HG03066 (cell line): Measurements from ENCODE around the gene KCNMA1.
"Not testable (repeated sequence)": the region's sequence is repeated elsewhere in the genome, so short reads cannot be mapped to it uniquely, and the experiment has no call there.

Experiments
- ATAC-seq: cut with Tn5 transposase; IDR thresholded peaks from one replicate; pipeline ENCODE4 v1.9.1; 2021; ENCODE audit warnings: low read depth; ENCODE audit not compliant: unreplicated experiment

The KCNMA1 gene

DNA sequence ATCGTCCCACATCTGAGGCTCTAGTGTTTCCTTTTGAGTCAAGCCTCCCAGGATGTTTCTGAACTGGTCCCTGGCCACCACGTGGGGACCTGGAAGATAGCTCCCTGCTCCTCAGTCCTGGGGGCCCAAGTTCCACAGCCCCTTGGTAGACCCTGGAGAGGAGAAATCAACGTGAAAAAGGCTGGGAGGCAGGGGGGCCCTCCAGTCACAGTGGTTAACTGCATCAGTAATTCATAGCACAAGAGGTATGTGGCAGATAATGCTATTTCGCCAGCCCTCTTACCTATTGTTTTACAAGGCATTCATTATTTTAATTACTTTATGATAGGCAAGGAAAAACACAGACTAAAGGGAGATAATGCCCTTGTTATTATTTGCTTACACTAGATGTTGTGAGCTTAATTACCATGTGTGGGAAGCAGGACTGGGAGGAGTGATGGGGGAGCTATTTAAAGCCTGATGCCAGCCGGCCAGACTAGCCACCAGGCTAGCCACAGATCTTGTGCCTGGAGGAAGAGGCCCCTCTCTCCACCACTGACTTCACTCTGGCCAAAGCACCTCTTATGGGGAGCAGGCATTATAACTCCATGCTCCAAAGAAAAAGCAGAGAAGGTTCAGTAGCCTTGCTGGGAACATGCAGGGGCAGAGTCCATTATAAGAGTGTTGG, 230.7 kb downstream of the KCNMA1 start:
- no peak for ATAC-seq

- ATAC-seq, result no peak
Observed at GRCh38 chr10:77405771-77406241, 231.8 kb downstream of the KCNMA1 start.

GRCh38 chr10:77404810-77405209, 232.8 kb downstream of the KCNMA1 start:
- no peak for ATAC-seq

GRCh38 chr10:77403761-77404160, 233.8 kb downstream of the KCNMA1 start:
- no peak for ATAC-seq

DNA sequence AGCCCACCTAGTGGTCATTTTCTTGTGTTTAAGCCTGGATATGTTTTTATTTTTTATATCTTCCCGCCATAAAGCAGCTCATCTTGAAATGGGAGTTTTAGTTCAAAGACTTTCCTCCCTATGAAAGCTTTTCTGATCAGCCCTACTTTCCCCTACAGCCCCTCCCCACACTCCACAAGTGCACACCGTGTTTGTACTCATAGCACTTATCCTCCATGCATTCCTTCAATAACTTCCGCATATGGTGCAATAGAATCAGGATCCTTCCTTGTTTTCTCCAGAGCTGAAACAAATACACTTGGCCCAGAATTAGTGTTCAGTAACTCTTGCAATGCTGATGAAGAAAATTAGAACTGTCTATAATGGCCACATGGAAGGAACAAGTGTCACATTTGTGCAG, 235.9 kb downstream of the KCNMA1 start:
- ATAC-seq, result no peak

DNA sequence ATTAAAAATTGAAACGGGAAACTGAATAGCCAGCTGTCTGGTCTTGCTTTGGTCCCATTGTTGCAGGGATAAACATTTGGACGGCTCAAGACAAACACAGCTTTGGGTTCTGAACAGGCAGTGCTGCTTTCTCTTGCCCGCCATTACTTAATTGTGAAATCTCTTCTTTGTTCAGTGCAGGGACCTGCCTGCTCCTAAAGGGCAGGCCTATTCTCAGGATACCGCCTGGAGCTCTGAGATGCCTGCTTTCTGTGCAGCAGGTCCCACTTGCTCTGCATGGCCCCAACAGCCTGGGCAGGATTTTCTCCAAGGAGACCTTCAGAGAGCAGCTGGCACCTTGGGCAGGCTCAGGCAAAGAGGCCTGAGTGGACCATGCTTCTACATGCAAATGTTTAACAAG, 237.6 kb downstream of the KCNMA1 start:
- ATAC-seq, result no peak

GRCh38 chr10:77398986-77399755, 238.4 kb downstream of the KCNMA1 start:
- no peak for ATAC-seq

DNA sequence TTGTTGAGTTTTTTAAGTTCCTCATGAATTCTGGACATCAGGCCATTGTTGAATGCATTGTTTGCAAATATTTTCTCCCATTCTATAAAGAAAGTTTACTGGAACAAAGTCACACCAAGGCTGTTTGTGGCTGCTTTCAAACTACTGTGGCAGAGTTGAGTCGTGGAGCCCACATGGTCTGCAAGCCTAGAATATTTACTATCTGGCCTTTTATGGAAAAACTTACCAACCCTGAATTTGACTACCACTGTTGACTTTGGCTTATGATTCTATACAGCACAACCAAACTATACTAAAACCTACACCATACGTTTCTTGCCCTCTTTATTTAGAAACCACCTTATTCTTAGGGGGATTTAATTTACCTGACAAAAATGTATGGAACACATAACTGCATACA, 239.1 kb downstream of the KCNMA1 start:
- ATAC-seq, result no peak

GRCh38 chr10:77397103-77397502, 240.5 kb downstream of the KCNMA1 start:
- no peak for ATAC-seq

DNA sequence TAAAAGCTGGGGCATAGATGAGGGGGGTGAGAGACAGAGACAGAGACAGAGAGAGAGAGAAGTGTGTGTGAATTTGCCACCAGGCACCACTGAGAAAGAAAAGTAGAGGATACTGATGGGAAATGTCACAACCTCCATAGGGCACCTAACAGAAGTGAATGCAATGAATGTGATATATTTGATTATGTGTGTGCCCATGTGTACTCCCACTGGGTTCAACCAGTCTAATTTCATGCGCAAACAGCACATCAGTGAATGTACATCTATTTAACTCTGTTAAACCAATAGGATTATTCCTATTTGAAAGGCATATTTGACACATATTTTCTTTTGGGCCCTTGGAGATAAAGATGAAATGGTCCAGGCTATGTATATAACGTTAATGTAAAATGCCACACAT, 241.3 kb downstream of the KCNMA1 start:
- ATAC-seq, result no peak

DNA sequence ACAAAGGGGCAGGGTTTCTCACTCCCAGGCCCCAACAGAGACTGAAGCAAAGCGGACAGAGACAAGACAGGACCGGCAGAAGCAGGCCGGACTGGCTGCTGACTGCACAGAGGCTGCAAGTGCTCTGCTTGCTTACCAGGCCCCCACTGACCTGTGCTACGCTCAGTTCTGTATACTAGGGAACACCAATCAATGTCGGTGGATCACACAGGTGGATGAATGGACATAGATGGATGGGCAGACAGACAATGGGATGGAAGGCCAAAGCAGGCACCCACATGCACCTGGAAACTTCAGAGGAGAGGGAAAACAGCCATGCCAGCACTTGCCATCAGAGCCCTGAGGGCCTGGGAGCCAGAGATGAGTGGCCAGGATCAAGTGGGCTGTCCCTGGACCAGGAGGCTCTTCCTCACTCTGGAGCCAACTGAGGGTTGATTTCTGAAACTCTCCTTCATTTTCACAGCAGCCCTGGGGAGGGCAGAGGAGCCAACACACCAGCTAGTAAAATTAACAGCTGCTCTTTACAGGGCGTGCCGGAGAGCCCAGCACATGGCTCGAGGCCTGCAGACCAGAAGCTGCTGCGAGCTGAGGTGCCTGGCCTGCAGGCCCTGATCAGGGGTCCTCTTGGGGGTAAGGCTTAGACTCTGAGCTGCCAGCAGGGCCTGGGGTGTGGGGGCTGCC, 243.6 kb downstream of the KCNMA1 start:
- ATAC-seq, result no peak

- no peak for ATAC-seq
Observed at GRCh38 chr10:77393411-77393810, 244.2 kb downstream of the KCNMA1 start.

- ATAC-seq, result no peak
Observed at GRCh38 chr10:77392851-77393250, 244.8 kb downstream of the KCNMA1 start.

- no peak for ATAC-seq
Observed at GRCh38 chr10:77392236-77392721, 245.3 kb downstream of the KCNMA1 start.

DNA sequence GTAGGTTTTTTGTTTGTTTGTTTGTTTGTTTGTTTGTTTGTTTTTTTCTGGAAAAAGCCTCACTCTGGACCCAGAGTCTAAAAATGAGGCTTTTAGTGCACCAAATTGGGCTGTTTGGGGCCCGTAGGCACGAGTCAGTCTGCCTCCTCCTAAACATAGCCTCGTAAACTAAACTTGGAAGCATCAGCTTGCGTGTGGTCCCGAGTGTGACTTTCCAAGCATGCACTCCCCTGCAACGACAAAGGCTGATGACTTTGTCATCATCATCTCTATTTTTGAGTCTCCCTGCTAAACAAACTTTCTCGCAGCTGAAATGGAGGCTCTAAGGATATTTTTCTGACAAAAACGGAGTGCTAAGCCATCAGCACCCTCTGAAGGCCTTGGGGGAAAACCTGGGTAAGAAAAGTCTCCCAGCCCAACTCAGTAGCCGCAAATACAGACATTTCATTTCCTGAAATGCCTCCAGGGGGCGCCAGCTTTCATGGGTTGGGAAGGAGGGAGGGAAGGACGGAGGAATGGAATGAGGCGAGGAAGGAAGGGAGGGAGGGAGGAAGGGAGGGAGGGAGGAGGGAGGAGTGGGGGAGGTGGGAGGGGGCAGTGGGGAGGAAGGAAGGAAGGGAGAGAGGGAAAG, 245.9 kb downstream of the KCNMA1 start:
- ATAC-seq, result no peak

GRCh38 chr10:77390481-77390891, 247.1 kb downstream of the KCNMA1 start:
- ATAC-seq, result no peak

DNA sequence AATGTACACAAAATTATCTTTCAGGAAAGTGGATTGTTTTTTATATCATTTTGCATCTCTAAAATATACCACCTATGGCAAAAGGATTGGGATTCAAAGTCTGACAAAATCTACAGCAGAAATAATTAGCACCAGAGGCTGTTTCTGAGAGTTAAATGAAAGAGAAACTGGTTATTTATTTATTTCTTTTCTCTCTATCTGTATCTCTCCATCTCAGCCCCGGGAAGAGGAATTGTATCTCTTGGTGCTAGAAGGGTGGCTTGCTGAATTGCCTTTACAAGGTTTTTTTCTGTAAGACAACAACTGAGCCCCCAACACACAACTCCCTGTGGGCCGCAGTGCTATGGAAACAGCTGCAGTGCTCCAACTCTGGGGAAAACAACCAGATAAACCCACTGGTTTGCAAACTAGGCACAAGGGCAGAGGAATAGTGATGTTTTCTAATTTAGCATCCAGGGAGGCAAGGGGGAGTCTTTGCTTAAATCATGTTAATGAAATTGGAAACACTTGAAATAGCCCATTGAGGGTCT, 249.0 kb downstream of the KCNMA1 start:
- ATAC-seq, result no peak

DNA sequence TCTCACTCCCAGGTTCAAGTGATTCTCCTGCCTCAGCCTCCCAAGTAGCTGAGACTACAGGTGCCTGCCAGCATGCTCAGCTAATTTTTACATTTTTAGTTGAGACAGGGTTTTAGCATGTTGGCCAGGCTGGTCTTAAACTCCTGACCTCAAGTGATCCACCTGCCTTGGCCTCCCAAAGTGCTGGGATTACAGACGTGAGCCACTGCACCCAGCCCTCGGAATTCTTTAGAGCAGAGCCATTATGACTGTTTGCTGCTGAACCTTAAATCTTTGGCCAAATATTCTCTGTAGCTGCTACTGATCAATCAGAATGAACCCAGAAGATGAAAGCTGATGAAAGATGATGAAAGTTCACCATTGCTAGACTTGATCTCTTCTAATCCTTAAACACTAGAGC, 249.9 kb downstream of the KCNMA1 start:
- ATAC-seq, result not testable (repeated sequence)

DNA sequence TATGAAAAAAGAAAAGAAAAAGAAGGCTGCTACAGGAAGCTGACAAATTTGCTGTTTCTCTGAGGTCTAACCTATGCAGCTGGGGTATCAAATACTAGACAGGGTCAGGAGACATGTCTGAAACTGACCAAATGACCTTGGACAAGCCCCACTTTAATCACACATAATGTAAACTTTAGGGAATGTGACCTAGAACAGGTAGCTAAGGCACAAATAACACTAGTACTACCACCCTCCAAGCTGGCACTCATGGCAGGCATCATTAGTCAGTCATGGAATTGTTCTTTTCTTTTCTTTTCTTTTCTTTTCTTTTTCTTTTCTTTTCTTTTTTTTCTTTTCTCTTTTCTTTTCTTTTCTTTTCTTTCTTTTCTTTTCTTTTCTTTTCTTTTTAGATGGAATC, 250.4 kb downstream of the KCNMA1 start:
- ATAC-seq, result no peak

DNA sequence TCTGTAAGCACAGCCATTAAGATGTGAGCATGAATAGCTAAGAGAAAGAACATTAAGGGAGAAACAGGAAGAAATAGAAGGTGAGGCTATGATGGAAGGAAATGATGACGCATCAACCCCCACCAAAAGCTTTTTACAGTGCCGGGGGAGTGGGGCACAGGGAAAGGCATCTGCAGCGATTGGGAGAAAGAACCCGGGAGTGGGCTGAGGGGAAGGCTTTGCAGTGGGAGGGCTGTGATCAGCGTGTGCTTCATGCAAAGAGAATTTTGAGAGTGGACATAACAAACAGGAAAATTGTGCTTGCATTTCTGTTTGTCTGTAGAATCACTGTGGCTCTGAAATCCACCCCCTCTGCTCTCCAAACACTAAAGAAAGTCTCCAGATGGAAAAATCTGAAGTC, 250.8 kb downstream of the KCNMA1 start:
- ATAC-seq, result no peak

GRCh38 chr10:77386365-77386764, 251.2 kb downstream of the KCNMA1 start:
- ATAC-seq, result no peak
